GM21619 (cell line): ENCODE measurements around the gene PTPN9.
"Not testable (repeated sequence)": the region's sequence is repeated elsewhere in the genome, so short reads cannot be mapped to it uniquely, and the experiment has no call there.

Experiments used
- ATAC-seq: cut with Tn5 transposase; IDR thresholded peaks from one replicate; pipeline ENCODE4 v1.9.1; 2021; ENCODE audit not compliant: unreplicated experiment

PTPN9 gene

DNA sequence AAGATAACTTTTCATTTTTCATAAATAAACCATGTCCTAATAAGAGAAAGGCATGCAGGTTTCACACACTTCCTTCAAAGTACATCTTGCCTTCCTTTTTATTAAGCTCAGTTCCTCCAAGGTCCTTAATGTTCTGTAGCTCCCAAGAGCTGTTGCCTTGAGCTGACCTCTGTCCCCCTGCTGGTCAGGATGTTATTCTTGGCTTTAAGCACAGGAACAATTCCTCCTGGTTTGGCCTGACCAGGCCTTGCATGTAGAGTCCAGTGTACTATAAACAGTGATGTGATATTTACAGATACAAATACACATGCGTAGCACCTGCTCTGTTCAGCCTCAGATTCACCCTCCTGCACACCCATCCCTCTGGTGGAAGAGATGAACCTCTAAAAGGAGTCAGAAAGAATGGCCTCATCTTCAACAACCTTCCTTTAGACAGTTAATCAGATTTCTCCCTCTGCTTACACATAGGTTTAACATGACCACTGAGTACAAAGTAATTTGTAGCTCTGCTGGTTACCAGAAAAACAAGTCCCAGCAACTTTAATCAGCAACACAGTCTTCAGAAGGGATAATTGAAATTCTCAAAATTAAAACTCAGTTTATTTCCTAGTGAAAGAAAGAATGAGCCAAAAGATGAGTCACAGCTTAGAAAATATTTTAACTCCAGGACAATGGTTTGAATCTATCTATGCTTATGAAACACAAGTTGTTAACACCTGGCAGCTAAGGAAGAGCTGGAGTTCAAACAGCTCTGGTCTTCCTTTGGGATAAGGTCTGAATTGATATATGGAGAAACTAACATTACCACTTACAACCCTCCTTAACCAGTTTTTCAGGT lies 46.5 kb downstream of the PTPN9 start:
- ATAC-seq, result no peak

DNA sequence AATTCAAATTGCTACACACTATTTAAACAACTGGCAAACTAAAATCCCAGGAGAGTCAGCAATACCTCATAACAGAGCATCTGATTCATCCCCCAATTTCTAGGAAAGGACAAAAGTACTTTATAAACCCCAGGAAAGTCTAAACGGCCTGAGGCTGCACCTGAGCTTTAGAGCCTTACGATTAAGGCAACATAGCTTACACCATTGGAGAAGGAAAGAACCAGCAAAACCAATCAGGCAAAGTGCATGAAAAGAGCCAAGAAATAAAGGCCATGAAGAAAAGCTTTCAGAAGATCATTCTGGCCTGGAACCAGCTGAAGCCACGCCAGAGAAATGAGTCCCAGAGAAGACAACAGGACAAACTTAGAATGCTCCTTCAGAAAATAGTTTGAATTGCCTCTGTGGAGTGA lies 48.1 kb downstream of the PTPN9 start:
- no peak for ATAC-seq

DNA sequence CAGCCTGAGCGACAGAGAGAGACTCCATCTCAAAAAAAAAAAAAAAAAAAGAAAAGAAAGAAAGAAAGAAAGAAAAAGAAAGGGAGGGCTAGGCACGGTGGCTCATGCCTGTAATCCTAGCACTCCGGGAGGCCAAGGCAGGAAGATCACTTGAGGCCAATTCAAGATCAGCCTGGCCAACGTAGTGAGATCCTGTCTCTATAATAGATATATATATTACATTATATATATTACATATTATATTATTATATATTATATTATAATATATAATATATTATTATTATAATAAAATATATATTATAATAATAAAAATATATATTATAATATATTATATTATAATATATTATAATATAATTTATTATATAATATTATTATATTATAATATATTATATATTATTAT lies 48.9 kb downstream of the PTPN9 start:
- ATAC-seq, result no peak

DNA sequence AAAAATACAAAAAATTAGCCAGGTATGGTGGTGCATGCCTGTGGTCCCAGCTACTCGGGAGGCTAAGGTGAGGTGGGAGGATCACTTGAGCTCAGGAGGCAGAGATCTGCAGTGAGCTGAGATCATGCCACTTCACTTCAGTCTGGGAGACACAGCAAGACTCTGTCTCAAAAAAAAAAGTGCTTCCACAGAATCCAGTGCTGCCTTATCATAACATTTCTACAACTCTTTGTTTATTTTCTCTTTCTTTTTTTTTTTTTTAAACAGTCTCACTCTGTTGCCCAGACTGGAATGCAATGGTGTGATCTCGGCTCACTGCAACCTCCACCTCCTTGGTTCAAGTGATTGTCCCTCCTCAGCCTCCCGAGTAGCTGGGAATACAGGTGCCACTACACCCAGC lies 53.4 kb downstream of the PTPN9 start:
- not testable (repeated sequence) for ATAC-seq

DNA sequence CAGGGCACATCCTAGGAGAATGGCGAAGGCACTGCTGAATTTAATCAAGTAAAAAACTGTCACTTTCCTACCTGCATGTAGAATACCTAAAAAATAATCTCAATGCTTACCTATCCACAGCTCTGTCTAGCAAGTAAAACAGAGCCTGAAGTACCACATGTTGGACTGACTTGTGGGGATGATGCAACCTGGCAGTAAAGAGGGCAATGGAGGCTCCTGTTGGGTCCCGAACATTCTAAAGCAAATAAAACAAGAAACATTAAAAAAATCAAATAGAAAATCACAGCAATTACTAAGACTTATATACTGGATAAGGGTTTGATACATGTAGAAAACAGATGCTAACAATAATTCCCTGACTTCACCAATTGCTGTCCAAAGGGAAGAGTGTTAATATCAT lies 56.1 kb downstream of the PTPN9 start:
- ATAC-seq, result no peak

DNA sequence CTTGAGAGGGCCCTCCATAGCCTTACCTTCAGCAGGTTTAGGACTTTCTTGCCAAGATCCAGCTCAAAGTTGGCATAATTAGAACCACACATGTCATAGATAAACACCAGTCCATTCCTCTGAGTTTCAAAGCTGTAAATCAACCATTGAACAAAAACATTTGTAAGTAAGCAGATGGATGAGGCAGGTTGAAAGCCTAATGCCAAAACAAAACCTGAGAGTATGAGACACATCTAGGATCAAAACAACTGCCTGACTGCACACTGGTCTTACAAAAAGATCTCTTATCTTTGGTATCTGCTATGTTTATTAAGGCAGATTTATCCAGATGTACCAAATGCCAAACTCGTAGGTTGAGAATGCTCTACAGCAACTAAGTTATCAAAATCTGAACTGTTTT lies 61.9 kb downstream of the PTPN9 start:
- ATAC-seq, result no peak

DNA sequence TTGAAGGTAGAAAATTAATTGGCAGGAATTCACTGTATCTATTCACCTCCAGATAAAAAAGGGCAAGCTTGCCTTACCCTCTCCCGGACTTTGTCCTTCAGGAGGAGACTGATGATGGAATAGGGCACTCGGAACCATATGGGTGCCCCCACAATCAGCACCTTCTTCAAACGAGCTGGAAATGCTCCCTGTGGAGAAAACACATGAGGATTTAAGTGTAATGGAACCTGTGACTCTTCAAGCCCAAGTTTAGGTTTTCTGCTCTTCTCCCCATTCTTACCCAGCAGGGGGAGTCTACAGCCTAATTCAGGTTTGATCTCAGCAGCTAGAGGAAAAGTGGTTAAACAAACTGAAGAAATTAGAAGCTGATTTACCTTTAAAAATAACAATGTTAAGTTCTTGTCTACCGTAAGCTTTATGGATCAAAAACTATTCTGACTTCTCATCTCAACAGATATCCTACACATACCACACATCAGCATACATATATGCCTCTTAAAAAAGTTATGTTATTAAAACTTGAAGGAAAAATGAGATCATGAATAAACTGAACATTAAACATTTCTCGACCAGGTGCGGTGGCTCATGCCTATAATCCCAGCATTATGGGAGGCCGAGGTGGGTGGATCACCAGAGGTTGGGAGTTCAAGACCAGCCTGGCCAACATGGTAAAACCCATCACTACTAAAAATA lies 70.1 kb downstream of the PTPN9 start:
- no peak for ATAC-seq

DNA sequence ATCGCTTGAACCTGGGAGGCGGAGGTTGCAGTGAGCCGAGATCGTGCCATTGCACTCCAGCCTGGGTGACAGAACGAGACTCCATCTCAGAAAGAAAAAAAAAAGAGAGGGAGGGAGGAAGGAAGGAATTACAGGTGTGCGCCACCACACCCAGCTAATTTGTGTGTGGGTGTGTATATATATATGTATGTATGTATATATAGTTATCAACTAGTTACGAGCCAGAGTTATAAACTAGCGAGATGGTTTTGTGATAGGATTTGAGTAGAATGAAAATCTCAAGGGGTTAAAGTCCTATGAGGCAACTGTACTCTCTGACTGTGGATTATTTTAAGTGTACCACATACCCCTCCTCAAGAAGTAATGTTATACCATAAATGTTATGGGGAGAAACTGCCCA lies 76.8 kb downstream of the PTPN9 start:
- no peak for ATAC-seq

DNA sequence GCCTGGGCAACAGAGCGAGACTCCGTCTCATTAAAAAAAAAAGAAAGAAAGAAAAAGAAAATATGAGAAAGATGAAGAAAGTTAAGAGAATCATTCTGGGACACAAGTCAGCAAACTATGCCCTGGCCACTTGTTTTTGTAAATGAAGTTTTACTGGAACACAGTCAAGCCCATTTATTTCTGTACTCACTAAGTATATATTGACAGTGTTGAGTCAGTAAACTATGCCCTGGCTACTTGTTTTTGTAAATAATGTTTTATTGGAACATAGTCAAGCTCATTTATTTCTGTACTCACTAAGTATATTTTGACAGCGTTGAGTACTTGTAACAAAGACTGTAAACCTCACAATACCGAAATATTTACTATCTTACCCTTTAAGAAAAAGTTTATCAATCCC lies 85.4 kb downstream of the PTPN9 start:
- ATAC-seq, result no peak

DNA sequence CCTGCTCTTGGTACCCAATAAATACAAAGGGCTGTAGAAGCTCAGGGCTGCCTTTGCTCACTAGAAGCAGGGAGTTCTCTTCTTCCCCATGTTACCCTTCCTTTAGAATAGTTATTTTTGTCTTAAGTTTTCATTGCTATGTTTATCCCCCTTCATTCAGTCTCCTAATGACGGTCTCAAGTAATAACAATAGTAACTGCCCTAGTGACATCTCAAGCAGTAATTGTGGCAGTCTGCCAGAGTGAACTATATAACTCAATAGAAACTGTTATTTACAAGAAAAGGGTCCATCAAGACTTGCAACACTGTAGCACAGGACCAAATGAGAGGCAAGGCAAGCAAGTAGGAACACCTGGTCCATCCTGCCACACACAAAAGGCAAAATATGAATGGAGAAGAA lies 95.2 kb downstream of the PTPN9 start:
- no peak for ATAC-seq

DNA sequence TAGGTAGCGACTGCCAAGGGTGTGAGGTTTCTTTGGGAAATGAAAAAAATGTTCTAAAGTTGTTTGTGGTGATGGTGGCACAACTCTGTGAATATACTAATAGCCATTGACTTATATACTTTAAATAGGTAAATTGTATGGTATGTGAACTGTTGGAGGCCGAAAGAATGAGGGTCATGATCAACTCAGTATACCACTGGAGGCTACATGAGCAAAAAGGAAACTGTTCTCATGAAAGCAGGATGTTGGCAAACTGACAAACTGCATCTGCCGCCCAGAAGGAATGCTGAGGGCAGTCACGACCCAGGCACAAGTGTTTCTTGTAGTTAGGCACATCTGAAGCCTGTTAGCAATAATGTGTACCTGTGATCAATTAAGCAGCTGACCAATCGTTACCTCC lies 95.6 kb downstream of the PTPN9 start:
- not testable (repeated sequence) for ATAC-seq

DNA sequence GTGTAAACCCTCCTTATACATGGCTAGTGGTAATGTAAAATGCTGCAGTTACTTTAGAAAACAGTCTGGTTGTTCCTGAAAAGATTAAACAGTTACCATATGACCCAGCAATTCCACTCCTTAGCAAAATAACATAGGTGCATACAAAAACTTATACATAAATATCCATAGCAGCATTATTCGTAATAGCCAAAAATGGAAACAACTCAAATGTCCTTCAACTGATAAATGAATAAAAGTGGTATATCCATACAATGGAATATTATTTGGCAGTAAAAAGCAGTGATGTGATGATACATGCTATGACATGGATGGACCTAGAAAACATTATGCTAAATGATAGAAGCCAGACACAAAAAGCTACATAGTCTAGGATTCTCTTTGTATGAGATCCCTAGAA lies 96.0 kb downstream of the PTPN9 start:
- ATAC-seq, result no peak

DNA sequence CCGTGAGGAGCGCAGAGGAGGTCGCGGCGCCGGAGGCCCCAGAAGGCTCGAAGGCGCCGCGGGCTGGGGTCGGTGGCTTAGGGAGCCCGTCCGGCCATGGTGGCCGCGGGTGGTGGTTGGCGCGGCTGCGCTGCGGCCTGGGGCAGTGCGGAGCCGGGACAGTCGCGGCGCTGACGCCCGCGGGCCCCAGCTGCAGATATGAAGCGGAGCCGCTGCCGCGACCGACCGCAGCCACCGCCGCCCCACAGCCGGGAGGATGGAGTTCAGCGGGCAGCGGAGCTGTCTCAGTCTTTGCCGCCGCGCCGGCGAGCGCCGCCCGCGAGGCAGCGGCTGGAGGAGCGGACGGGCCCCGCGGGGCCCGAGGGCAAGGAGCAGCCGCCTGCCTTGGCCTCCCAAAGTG lies 98.7 kb downstream of the PTPN9 start:
- ATAC-seq, result not testable (repeated sequence)

DNA sequence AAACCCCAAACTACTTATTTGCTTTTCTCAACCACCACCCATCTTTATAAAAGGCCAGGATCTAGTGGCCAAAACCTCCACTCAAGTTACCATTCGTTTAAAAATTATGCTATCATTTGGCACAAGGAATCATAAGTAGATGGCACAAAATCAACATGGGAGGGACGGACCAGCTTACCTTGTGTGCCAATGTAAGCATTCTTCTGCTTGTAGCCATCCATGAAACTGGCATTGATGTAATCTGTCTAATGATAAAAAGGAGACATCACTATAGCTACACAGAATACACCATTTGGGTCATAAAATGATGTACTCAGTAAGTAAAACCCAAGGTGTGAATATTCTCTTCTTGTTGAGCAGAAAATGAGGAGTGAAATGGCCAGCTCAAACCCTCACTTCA lies 99.4 kb downstream of the PTPN9 start:
- no peak for ATAC-seq

DNA sequence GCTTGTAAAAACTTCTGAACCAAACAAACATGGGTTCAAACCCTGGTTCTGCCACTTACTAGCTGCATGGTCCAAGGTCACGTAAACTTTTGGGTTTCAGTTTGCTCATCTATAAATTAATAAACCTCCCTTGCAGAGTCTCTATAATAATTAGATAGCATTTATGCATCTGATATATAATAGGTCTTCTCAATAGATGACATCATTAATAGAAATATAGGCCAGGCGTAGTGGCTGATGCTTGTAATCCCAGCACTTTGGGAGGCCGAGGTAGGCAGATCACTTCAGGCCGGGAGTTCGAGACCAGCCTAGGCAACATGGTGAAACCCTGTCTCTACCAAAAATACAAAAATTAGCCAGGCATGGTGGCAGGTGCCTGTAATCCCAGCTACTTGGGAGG lies 102.0 kb downstream of the PTPN9 start:
- not testable (repeated sequence) for ATAC-seq

DNA sequence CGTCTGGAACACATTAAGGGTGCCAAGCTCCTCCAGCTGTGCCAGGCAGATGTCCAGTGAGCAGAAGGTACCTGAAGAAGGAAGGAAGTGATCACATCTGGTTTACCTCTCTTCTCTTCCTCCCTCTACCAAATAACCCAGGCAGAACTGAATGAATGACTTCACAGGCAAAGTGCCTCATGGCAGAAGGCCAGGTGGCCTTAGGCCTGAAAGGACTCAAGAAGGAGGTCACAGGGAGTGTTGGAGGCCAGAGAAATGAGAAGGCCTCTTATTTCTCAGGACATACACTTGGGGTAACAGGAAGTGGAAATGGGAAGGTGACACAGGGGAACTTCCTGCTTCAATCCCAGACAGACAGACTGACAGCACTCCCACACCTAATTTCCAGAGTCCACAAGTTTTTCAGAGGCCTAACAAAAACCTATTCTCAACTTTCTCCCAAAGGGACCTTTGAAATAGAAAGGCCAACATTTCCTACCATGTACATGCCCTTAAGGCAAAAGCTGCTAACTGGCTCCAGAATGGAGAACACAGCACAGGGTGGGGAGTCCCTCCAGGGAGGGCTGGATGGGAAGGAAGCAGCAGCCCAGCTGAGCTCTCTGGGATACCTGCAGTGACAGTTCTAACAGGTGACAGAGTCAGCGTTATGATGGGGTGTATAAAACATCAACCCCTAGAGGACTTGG lies 110.1 kb downstream of the PTPN9 start:
- ATAC-seq, result no peak

DNA sequence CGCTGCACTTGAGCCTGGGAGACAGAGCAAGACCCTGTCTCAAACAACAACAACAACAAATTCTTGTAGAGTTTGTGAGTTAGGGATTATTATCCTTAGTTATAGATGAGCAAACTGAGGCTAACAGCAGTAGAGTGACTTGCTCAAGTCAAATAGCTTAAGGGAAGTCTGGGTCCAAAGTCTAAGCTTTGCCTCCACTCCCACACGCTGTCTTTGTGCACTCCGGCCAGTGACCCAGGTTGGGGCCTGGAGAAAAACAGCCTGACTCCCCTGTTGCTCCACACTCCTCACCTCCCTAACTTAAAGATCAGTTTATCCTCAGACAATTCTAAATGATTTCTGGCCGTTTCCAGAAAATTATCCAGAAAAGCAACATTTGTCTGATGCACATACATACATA lies 118.5 kb downstream of the PTPN9 start:
- no peak for ATAC-seq

DNA sequence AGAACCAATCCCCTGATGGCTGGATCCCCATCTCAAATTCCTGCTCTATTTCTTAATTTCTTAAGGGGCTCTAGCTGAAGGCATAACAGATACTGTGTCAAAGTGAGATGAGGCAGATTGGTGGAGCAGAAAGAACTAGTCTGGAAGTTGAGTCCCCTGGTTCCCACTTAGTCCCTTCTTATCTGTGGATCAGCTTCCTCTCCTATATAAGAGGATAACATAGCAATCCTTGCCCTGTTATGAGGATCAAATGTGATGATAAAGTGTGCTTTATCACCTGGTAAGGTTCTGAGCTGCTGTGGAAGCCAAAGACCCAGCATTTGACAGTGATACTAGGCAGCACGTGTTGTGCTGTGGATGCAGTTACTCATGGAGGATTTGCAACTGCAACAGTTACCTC lies 119.5 kb downstream of the PTPN9 start:
- no peak for ATAC-seq

DNA sequence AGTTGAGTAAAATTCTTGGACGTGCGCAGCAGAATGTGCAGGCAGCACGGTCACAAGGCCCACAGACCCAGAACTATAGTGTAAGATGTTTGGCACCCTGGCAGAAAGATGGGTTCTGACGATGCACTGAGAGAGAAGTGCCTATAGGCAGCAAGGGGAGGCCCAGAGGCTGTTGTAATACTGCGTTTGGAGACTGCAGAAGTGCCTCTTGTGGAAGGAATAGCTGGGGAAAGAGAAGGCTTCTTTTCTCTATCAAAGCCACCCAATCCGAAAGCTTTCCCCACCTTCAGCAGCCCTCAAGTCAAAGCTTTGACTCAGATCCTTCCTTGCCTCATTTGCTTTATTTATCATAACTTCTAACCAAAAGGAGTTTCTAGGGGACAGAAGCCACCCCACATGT lies 122.4 kb downstream of the PTPN9 start:
- ATAC-seq, result no peak

DNA sequence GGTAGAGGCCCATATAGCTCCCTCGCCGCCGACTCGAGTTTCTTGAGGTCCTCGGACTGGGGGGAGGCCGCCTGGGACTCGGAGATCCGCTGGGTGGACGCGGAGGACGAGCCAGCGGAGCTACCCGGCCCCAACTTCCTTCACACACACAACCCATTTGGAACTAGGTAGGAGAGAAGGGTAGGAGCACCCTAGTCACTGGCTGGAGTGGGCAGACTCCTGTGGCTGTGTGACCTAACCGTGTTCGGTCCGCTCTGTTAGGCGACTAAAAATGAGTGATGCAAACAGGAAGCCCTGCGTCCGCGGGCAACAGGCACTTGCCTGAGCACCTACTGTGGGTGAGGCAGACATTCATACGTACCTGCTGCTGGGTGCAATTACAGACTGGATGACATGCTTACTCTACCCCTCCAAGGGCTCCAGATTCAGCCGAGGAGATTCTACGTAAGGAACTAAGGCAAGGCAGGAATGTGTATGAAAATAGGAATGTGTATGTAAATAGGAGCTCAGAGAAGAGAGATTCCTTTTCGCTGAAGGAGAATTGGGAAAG lies 123.1 kb downstream of the PTPN9 start:
- ATAC-seq, result no peak

DNA sequence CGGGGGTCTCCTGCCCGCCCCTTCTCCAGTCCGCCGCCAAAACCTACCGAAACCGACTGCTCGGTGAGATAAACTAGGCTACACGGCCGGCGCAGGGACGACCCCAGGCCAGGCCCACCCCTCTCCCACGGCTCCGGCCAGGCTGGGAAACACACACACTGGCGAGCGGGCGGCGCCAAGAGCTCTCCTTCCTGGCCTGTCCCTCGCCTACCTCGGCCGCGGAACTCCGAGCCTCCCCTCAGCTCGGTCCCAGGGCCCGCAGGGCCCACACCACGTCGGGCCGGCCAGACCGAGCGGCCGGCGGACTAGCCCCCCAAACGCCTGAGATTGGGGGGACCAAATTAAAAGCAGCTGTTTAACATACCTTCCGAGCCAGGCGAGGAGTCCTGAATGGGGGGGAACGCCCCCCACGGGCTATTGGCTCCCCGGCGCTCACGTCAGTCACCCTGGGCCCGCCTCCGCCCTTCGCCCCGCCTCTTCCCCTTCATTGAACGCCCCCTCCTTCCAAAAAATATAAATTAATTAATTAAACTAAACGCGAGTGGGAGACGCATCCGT lies 123.6 kb downstream of the PTPN9 start:
- ATAC-seq, result no peak
